ENCODE measurements around the gene FGFR4.

FGFR4 gene

GRCh38 chr5:177100714-177101121 lies 14.0 kb downstream of the FGFR4 start:
- no peak for DNase-seq (ENCODE audit: low read depth)
- TF ChIP-seq CTCF (IDR thresholded peaks at IDR 0.05; ENCODE audit: low read depth, low read length, missing control alignments), result no peak
- H3K4me3 ChIP-seq (ENCODE audit: low read depth, low read length), result no peak overlapping the region

- DNase-seq (ENCODE audit: low read depth), result no peak
- H3K4me3 ChIP-seq (ENCODE audit: low read depth, low read length), result no peak overlapping the region
- no peak for TF ChIP-seq CTCF (IDR thresholded peaks at IDR 0.05; ENCODE audit: low read depth, low read length, missing control alignments)
Measured at GRCh38 chr5:177103523-177104253, 17.0 kb downstream of the FGFR4 start.

GRCh38 chr5:177105691-177106476 lies 19.2 kb downstream of the FGFR4 start:
- H3K4me3 ChIP-seq (ENCODE audit: low read depth, low read length), result no peak overlapping the region
- no peak for TF ChIP-seq CTCF (IDR thresholded peaks at IDR 0.05; ENCODE audit: low read depth, low read length, missing control alignments)
- DNase-seq (ENCODE audit: low read depth), result no peak

GRCh38 chr5:177107159-177107558 lies 20.4 kb downstream of the FGFR4 start:
- no peak for TF ChIP-seq CTCF (IDR thresholded peaks at IDR 0.05; ENCODE audit: low read depth, low read length, missing control alignments)
- no peak overlapping the region for H3K4me3 ChIP-seq (ENCODE audit: low read depth, low read length)
- no peak for DNase-seq (ENCODE audit: low read depth)

GRCh38 chr5:177109810-177110209 lies 23.1 kb downstream of the FGFR4 start:
- no peak for TF ChIP-seq CTCF (IDR thresholded peaks at IDR 0.05; ENCODE audit: low read depth, low read length, missing control alignments)
- DNase-seq (ENCODE audit: low read depth), result no peak

GRCh38 chr5:177111720-177112394 lies 25.1 kb downstream of the FGFR4 start:
- DNase-seq (ENCODE audit: low read depth), result no peak
- TF ChIP-seq CTCF (IDR thresholded peaks at IDR 0.05; ENCODE audit: low read depth, low read length, missing control alignments), result peak; percentile 99
- H3K4me3 ChIP-seq (ENCODE audit: low read depth, low read length), result no peak overlapping the region

More at GRCh38 chr5:177109810-177110209, 23.1 kb downstream of the FGFR4 start:
- no peak overlapping the region for H3K4me3 ChIP-seq (ENCODE audit: low read depth, low read length)
